DND-41 (cell line): ENCODE measurements around the gene INTS13.
"Not testable (repeated sequence)": the region's sequence is repeated elsewhere in the genome, so short reads cannot be mapped to it uniquely, and the experiment has no call there.

ENCODE experiments used
- ATAC-seq: fragments of 200-7000 bp; cut with Tn5 transposase; 3 replicates; pipeline ENCODE4 v1.9.1; 2021; ENCODE audit warnings: low read depth; ENCODE audit not compliant: insufficient read depth
- DNase-seq: peaks from one replicate; pipeline ENCODE4 v3.0.0-alpha.2; 2020
- H2AFZ ChIP-seq: 2 replicates; pipeline ENCODE4 v1.6.0; 2012; ENCODE audit warnings: low read depth, low read length
- H3K27ac ChIP-seq: 2 replicates; pipeline ENCODE4 v1.5.1; 2012; ENCODE audit warnings: low read length, inconsistent platforms
- H3K27me3 ChIP-seq: fragments of 200-600 bp; sonication (generic); 2 replicates; pipeline ENCODE4 v1.6.0; 2012; ENCODE audit warnings: low read length, mild to moderate bottlenecking, inconsistent platforms; ENCODE audit not compliant: insufficient read depth, poor library complexity
- H3K36me3 ChIP-seq: 2 replicates; pipeline ENCODE4 v1.5.1; 2012; ENCODE audit warnings: low read length, inconsistent platforms; ENCODE audit not compliant: insufficient read depth
- H3K4me1 ChIP-seq: 2 replicates; pipeline ENCODE4 v1.5.1; 2012; ENCODE audit warnings: mild to moderate bottlenecking, low read length; ENCODE audit not compliant: insufficient read depth
- H3K4me2 ChIP-seq: 2 replicates; pipeline ENCODE4 v1.6.0; 2012; ENCODE audit warnings: mild to moderate bottlenecking, moderate library complexity, low read length, inconsistent platforms; ENCODE audit not compliant: insufficient read depth
- H3K4me3 ChIP-seq, 2 experiments: fragments of 200-600 bp in 1 of 2; shearing (Covaris generic) in 1 of 2; 2 replicates each; pipeline ENCODE4 v1.5.1; 2012 to 2016; ENCODE audit warnings: inconsistent platforms in 2 of 2, low read length in 2 of 2, mild to moderate bottlenecking in 2 of 2, low read depth in 1 of 2, moderate library complexity in 1 of 2
- H3K79me2 ChIP-seq: 2 replicates; pipeline ENCODE4 v1.6.0; 2012; ENCODE audit warnings: low read length, inconsistent platforms; ENCODE audit not compliant: insufficient read depth
- H3K9ac ChIP-seq: 2 replicates; pipeline ENCODE4 v1.6.0; 2012; ENCODE audit warnings: low read depth, mild to moderate bottlenecking, inconsistent platforms, low read length, moderate library complexity
- H3K9me3 ChIP-seq: 2 replicates; pipeline ENCODE4 v1.5.1; 2012; ENCODE audit warnings: low read length, moderate library complexity, mild to moderate bottlenecking, inconsistent platforms; ENCODE audit not compliant: insufficient read depth, severe bottlenecking
- H4K20me1 ChIP-seq: 2 replicates; pipeline ENCODE4 v1.6.0; 2012; ENCODE audit warnings: low read length; ENCODE audit not compliant: insufficient read depth
- CTCF ChIP-seq: IDR thresholded peaks from 2 replicates; pipeline ENCODE4 v1.5.1; 2012; ENCODE audit warnings: borderline replicate concordance, low read length, moderate library complexity, mild to moderate bottlenecking; ENCODE audit not compliant: poor library complexity, severe bottlenecking; ENCODE audit errors: extremely low read depth
- EZH2 ChIP-seq: IDR thresholded peaks from 3 replicates; pipeline ENCODE4 v1.6.1; 2012; ENCODE audit warnings: borderline replicate concordance, low read depth, mild to moderate bottlenecking, moderate library complexity, low read length, inconsistent platforms; ENCODE audit not compliant: severe bottlenecking

Gene INTS13

GRCh38 chr12:26868447-26869103 is 69.2 kb downstream of the INTS13 start:
- Histone ChIP-seq H3K79me2 (no peaks in the 10 kb centered on the region), H4K20me1 (no peaks in the 10 kb centered on the region), H3K9me3 (no peaks in the 10 kb centered on the region), H3K36me3 (no peaks in the 10 kb centered on the region), H3K27ac (peak overlapping the region; percentile 100), H3K27me3 (no peaks in the 10 kb centered on the region), H3K4me3 (no peak overlapping the region), H3K4me1 (peaks cover 80% of the 10 kb centered on the region), H3K4me2 (no peak overlapping the region), H3K9ac (peak overlapping the region; percentile 1; the same call in 1 of the 2 replicates), H2AFZ (no peak overlapping the region)
- TF ChIP-seq EZH2 (no peak), CTCF (no peak)
- no peak for DNase-seq
- ATAC-seq: no peak

GRCh38 chr12:26867080-26867479 is 70.7 kb downstream of the INTS13 start:
- H3K27me3 ChIP-seq: no peaks in the 10 kb centered on the region
- TF ChIP-seq CTCF (no peak), EZH2 (no peak)
- H3K36me3 ChIP-seq: no peaks in the 10 kb centered on the region

DNA sequence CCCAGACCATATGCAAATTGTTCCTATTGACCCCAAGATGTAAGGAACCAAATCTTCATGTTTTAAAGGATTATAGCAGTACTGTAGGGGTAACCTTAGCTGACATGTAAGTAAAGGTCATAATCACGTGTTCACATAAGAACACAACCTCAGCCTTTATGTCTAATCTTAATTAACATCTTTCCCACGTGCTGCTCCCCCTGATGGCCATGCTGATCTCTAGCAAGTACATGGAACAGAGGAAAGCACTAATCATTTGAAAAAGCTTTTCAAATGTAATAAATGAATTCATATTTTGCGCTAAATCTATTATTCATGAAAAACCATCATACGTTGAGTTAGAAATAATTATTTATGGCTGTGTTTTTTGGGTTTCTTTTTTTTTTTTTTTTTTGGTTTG is 74.3 kb downstream of the INTS13 start:
- Histone ChIP-seq H3K4me3 (no peak overlapping the region), H4K20me1 (no peaks in the 10 kb centered on the region), H2AFZ (no peak overlapping the region), H3K9me3 (no peaks in the 10 kb centered on the region), H3K4me1 (peaks cover 35% of the 10 kb centered on the region), H3K27ac (no peak overlapping the region), H3K27me3 (no peaks in the 10 kb centered on the region), H3K4me2 (no peak overlapping the region), H3K36me3 (no peaks in the 10 kb centered on the region), H3K9ac (no peak overlapping the region), H3K79me2 (no peaks in the 10 kb centered on the region)
- DNase-seq (peak; percentile 39), ATAC-seq (peak; percentile 43; the same call in 1 of the 3 replicates)
- TF ChIP-seq EZH2: no peak
- peak; percentile 61 for TF ChIP-seq CTCF

More at GRCh38 chr12:26867080-26867479, 70.7 kb downstream of the INTS13 start:
- Histone ChIP-seq H3K9ac (peak overlapping the region; percentile 59), H3K4me3 (peak overlapping the region in 1 of 2 experiments; percentile 39; a peak in 1 of 4 replicates), H2AFZ (peak overlapping the region; percentile 72; the same call in 1 of the 2 replicates), H3K4me2 (peak overlapping the region; percentile 68), H4K20me1 (no peaks in the 10 kb centered on the region), H3K9me3 (no peaks in the 10 kb centered on the region), H3K4me1 (peaks cover 70% of the 10 kb centered on the region), H3K79me2 (no peaks in the 10 kb centered on the region), H3K27ac (peak overlapping the region; percentile 100)
- DNase-seq: peak; percentile 36
- peak; percentile 67 for ATAC-seq

- not testable (repeated sequence) for H3K4me3 ChIP-seq, H3K9me3 ChIP-seq, H3K9ac ChIP-seq, H3K4me2 ChIP-seq, H3K79me2 ChIP-seq, ATAC-seq, H3K27ac ChIP-seq, H3K27me3 ChIP-seq, H2AFZ ChIP-seq, H3K36me3 ChIP-seq, DNase-seq, H4K20me1 ChIP-seq
- H3K4me1 ChIP-seq: peaks cover 27% of the 10 kb centered on the region
Measured at GRCh38 chr12:26862787-26863186, 75.0 kb downstream of the INTS13 start.
